Fibroblast of pulmonary artery (primary cell): ENCODE data around the gene OR6P1.

Source experiments
- DNase-seq: peaks from one replicate; pipeline ENCODE4 v3.0.0-alpha.2; 2010; ENCODE audit warnings: low read depth
- H3K4me3 ChIP-seq: replicated peaks from 2 replicates; pipeline ENCODE4 v1.5.1; 2011; ENCODE audit warnings: low read depth, mild to moderate bottlenecking, control low read depth, low read length, moderate library complexity
- CTCF ChIP-seq: IDR thresholded peaks from 2 replicates; pipeline ENCODE4 v1.5.1; 2011; ENCODE audit warnings: mild to moderate bottlenecking, control low read depth, low read length, inconsistent platforms; ENCODE audit errors: missing control alignments

The OR6P1 gene

GRCh38 chr1:158554352-158554751 is 16.0 kb downstream of the OR6P1 start, which contains the start of gene OR6Y1:
OR6Y1 (minus strand) TSS chr1:158554405; CDS start chr1:158548105, 6,300 bp downstream.
- TF ChIP-seq CTCF: no peak
- H3K4me3 ChIP-seq: no peak within 1 kb of the TSS
- DNase-seq: no peak

GRCh38 chr1:158552296-158552695 is 18.1 kb downstream of the OR6P1 start:
- DNase-seq: no peak
- TF ChIP-seq CTCF: no peak
- H3K4me3 ChIP-seq: no peak overlapping the region

GRCh38 chr1:158547533-158547932 is 22.8 kb downstream of the OR6P1 start:
- no peak for TF ChIP-seq CTCF
- H3K4me3 ChIP-seq: no peak overlapping the region
- no peak for DNase-seq

- H3K4me3 ChIP-seq: peak overlapping the region; percentile 18
- no peak for TF ChIP-seq CTCF
- DNase-seq: no peak
Measured at GRCh38 chr1:158537609-158538008, 32.8 kb downstream of the OR6P1 start.

GRCh38 chr1:158534496-158534895 is 35.9 kb downstream of the OR6P1 start:
- H3K4me3 ChIP-seq: no peak overlapping the region
- TF ChIP-seq CTCF: no peak
- DNase-seq: no peak

GRCh38 chr1:158527190-158527815 is 43.1 kb downstream of the OR6P1 start:
- no peak overlapping the region for H3K4me3 ChIP-seq
- DNase-seq: peak; percentile 47
- peak; percentile 59 for TF ChIP-seq CTCF

- no peak for DNase-seq
- H3K4me3 ChIP-seq: no peak overlapping the region
- no peak for TF ChIP-seq CTCF
Measured at GRCh38 chr1:158521666-158522058, 48.7 kb downstream of the OR6P1 start.
